ENCODE results near the gene ATP5ME. TPM values are rescaled to one million over a fixed set of nuclear protein-coding genes. Genes with fewer than 3 reads are reported as not detected.

ATP5ME gene
- total RNA-seq, 1 experiment from 2014 or later = 355 TPM

GRCh38 chr4:663438-664428 is 10.3 kb downstream of the ATP5ME start:
- Mint-ChIP-seq H3K9me3 (ENCODE audit: unreplicated experiment) (peaks cover 10% of the 10 kb centered on the region), H3K4me3 (ENCODE audit: unreplicated experiment) (no peak overlapping the region), H3K27me3 (ENCODE audit: insufficient read depth, unreplicated experiment) (no peaks in the 10 kb centered on the region), H3K36me3 (ENCODE audit: insufficient read depth, unreplicated experiment) (no peaks in the 10 kb centered on the region), H3K27ac (ENCODE audit: low read depth, unreplicated experiment) (no peak overlapping the region), H3K4me1 (ENCODE audit: insufficient read depth, unreplicated experiment) (no peaks in the 10 kb centered on the region)
- no peak for DNase-seq (ENCODE audit: unreplicated experiment)
- TF ChIP-seq, protein P1, sequence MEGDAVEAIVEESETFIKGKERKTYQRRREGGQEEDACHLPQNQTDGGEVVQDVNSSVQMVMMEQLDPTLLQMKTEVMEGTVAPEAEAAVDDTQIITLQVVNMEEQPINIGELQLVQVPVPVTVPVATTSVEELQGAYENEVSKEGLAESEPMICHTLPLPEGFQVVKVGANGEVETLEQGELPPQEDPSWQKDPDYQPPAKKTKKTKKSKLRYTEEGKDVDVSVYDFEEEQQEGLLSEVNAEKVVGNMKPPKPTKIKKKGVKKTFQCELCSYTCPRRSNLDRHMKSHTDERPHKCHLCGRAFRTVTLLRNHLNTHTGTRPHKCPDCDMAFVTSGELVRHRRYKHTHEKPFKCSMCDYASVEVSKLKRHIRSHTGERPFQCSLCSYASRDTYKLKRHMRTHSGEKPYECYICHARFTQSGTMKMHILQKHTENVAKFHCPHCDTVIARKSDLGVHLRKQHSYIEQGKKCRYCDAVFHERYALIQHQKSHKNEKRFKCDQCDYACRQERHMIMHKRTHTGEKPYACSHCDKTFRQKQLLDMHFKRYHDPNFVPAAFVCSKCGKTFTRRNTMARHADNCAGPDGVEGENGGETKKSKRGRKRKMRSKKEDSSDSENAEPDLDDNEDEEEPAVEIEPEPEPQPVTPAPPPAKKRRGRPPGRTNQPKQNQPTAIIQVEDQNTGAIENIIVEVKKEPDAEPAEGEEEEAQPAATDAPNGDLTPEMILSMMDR (IDR thresholded peaks at IDR 0.05; ENCODE audit: unreplicated experiment) = no peak
- POLR2A ChIA-PET = no interaction called here
- intact Hi-C loops (cut with micrococcal nuclease) = no loop called here
- no TSS peak for BruUV-seq (replicated peaks)
- CTCF ChIA-PET = interaction anchor here (1.3 kb wide), 1 partner anchor 10 kb away, joined by 3 read pairs; no protein-coding TSS in a partner anchor

DNA sequence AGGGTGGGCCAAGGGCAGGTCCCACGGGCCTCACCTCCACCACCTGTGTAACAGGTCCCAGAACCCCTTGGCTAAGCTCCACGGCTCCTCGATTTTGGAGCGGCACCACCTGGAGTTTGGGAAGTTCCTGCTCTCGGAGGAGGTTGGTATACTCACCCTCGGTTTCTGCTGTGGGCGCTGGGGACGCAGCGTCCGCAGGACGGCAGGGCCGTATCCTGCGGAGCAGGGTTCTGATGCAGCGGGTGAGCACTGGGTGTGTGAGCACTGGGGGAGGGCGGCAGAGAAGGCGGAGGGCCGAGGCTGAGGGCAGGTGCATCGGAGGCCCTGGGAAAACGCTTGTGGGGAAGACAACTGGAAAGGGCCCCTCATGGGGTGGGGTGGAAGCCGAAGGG is 11.0 kb downstream of the ATP5ME start:
- H3K9me3 Mint-ChIP-seq (ENCODE audit: unreplicated experiment) = peaks cover 10% of the 10 kb centered on the region
- no peak overlapping the region for H3K4me3 Mint-ChIP-seq (ENCODE audit: unreplicated experiment)

GRCh38 chr4:661881-662761 is 12.0 kb downstream of the ATP5ME start:
- Mint-ChIP-seq H3K27ac (ENCODE audit: low read depth, unreplicated experiment) (no peak overlapping the region), H3K4me1 (ENCODE audit: insufficient read depth, unreplicated experiment) (no peaks in the 10 kb centered on the region), H3K27me3 (ENCODE audit: insufficient read depth, unreplicated experiment) (no peaks in the 10 kb centered on the region), H3K4me3 (ENCODE audit: unreplicated experiment) (no peak overlapping the region), H3K9me3 (ENCODE audit: unreplicated experiment) (peaks cover 10% of the 10 kb centered on the region), H3K36me3 (ENCODE audit: insufficient read depth, unreplicated experiment) (no peaks in the 10 kb centered on the region)
- CTCF ChIA-PET = no interaction called here
- TF ChIP-seq, protein P1 (IDR thresholded peaks at IDR 0.05; ENCODE audit: unreplicated experiment) = no peak
- intact Hi-C loops (cut with micrococcal nuclease) = no loop called here
- no TSS peak for BruUV-seq (replicated peaks)
- DNase-seq (ENCODE audit: unreplicated experiment) = no peak
- POLR2A ChIA-PET = no interaction called here

More for the DNA sequence above, 11.0 kb downstream of the ATP5ME start:
- CTCF ChIA-PET = no interaction called here
- POLR2A ChIA-PET = no interaction called here
- no peaks in the 10 kb centered on the region for H3K4me1 Mint-ChIP-seq (ENCODE audit: insufficient read depth, unreplicated experiment)
- no peak overlapping the region for H3K27ac Mint-ChIP-seq (ENCODE audit: low read depth, unreplicated experiment)
- intact Hi-C loops (cut with micrococcal nuclease) = no loop called here
- no peak for DNase-seq (ENCODE audit: unreplicated experiment)
- TF ChIP-seq, protein P1 (IDR thresholded peaks at IDR 0.05; ENCODE audit: unreplicated experiment) = no peak
- no peaks in the 10 kb centered on the region for H3K36me3 Mint-ChIP-seq (ENCODE audit: insufficient read depth, unreplicated experiment)
- no peaks in the 10 kb centered on the region for H3K27me3 Mint-ChIP-seq (ENCODE audit: insufficient read depth, unreplicated experiment)
- BruUV-seq (replicated peaks) = no TSS peak

GRCh38 chr4:661231-661630 is 12.8 kb downstream of the ATP5ME start:
- BruUV-seq (replicated peaks) = no TSS peak
- POLR2A ChIA-PET = no interaction called here
- Mint-ChIP-seq H3K36me3 (ENCODE audit: insufficient read depth, unreplicated experiment) (no peaks in the 10 kb centered on the region), H3K9me3 (ENCODE audit: unreplicated experiment) (peaks cover 10% of the 10 kb centered on the region), H3K4me1 (ENCODE audit: insufficient read depth, unreplicated experiment) (no peaks in the 10 kb centered on the region), H3K4me3 (ENCODE audit: unreplicated experiment) (no peak overlapping the region), H3K27me3 (ENCODE audit: insufficient read depth, unreplicated experiment) (no peaks in the 10 kb centered on the region), H3K27ac (ENCODE audit: low read depth, unreplicated experiment) (no peak overlapping the region)
- intact Hi-C loops (cut with micrococcal nuclease) = no loop called here
- TF ChIP-seq, protein P1 (IDR thresholded peaks at IDR 0.05; ENCODE audit: unreplicated experiment) = no peak
- CTCF ChIA-PET = no interaction called here
- DNase-seq (ENCODE audit: unreplicated experiment) = no peak
